Loucy (cell line): Measurements from ENCODE around the gene SLIT1.

Experiments used
- EZH2phosphoT487 ChIP-seq: fragments of 200-600 bp; IDR thresholded peaks from 2 replicates; pipeline ENCODE4 v1.6.1; 2018; ENCODE audit warnings: antibody characterized with exemption, mild to moderate bottlenecking, moderate library complexity, borderline replicate concordance
- TF ChIP-seq, protein P1 (sequence below): fragments of 200-600 bp; sonication (generic); conservative IDR thresholded peaks from 2 replicates; pipeline ENCODE4 v1.5.1; 2014; ENCODE audit warnings: mild to moderate bottlenecking, antibody characterized with exemption, low read length

DNA sequence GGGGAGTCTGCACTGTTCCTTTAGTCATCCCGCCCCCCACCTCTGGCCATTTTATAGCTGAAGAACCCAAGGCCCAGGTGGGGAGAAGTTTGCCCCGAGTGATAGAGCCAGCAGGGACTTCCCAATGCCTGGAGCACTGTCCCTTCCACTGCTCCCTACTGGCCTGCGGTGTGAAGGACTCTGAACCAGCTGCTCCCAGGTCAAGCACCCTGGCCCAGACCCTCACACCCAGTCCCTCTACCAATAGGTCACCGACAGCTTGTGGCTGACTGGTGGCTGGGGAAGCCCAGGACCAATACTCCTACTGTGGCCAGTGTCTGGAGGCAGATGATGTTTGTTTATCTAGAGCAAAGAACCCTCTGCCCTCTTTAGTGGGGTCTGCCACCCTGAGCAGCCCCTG, 185.8 kb downstream of the SLIT1 start:
- TF ChIP-seq, protein P1, sequence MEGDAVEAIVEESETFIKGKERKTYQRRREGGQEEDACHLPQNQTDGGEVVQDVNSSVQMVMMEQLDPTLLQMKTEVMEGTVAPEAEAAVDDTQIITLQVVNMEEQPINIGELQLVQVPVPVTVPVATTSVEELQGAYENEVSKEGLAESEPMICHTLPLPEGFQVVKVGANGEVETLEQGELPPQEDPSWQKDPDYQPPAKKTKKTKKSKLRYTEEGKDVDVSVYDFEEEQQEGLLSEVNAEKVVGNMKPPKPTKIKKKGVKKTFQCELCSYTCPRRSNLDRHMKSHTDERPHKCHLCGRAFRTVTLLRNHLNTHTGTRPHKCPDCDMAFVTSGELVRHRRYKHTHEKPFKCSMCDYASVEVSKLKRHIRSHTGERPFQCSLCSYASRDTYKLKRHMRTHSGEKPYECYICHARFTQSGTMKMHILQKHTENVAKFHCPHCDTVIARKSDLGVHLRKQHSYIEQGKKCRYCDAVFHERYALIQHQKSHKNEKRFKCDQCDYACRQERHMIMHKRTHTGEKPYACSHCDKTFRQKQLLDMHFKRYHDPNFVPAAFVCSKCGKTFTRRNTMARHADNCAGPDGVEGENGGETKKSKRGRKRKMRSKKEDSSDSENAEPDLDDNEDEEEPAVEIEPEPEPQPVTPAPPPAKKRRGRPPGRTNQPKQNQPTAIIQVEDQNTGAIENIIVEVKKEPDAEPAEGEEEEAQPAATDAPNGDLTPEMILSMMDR, result no peak
- TF ChIP-seq EZH2phosphoT487, result no peak
